GM18868 (cell line): ENCODE results near the gene ACTR3C.

Experiments
- ATAC-seq: cut with Tn5 transposase; IDR thresholded peaks from one replicate; pipeline ENCODE4 v1.9.1; 2021; ENCODE audit warnings: mild to moderate bottlenecking, moderate library complexity; ENCODE audit not compliant: unreplicated experiment

Gene ACTR3C

GRCh38 chr7:150359622-150360362 lies 36.4 kb upstream of the ACTR3C start:
- no peak for ATAC-seq

DNA sequence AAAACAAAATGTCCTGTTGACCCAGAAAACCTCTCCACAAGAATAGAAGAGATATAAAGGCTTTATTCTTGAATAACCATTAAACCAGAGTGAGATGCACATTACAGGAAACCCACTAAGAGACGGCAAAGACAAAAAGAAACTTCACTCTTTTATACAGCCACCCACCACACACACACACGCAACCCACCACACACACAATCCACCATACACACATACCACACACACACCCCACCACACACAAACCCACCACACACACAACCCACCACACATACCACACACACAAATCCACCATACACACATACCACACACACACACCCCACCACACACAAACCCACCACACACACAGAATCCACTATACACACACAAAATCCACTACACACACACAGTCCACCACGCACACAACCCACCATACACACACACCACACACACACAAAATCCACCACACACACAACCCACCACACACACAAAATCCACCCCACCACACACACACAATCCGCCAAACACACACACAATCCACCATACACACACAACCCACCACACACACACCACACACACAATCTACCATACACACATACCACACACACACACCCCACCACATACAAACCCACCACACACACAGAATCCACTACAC lies 35.8 kb upstream of the ACTR3C start:
- no peak for ATAC-seq

DNA sequence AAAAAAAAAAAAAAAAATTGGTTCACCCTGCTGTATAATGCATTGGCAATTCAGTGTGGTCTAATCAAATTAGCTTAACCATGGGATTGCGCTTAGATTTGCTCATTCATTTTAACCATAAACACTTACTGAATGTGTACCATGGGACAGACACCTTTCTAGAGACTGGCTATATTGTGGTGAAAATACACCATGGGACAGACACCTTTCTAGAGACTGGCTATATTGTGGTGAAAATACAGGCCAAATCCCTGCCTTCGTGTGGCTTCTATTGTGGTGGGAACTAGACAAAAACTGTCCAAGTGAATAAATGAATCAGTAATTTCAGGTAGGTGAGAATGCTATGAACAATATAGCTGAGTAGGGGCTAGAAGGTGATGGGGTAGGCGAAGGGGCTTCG lies 35.1 kb upstream of the ACTR3C start:
- ATAC-seq = no peak

- peak; percentile 5 for ATAC-seq
Measured at GRCh38 chr7:150357771-150358427, 34.6 kb upstream of the ACTR3C start.

GRCh38 chr7:150357270-150357669 lies 33.9 kb upstream of the ACTR3C start:
- ATAC-seq = peak; percentile 71

DNA sequence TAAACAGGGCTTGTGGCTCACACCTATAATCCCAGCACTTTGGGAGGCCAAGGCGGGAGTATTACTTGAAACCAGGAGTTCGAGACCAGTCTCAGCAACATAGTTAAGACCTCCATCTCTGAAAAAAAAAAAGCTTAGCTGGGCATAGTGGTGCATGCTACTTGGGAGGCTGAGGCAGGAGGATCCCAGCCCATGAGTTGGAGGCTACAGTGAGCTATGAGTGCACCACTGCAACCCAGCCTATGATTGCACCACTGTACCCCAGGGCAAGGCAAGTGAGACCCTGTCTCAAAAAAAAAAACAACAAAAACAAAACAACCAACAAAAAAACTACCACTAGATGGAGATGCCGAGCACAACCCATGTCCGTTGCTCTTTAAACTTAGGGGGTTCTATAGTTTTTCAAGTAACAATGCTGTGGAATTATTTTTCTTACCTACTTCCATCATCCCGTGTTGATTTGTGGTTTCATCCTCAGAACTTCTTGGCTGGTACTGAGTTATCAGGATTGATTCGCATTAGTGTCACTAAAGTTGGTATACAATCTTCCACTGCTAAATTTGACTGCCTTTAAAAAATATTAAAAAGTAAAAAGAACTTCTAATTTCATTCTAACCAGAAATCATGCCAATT lies 33.0 kb upstream of the ACTR3C start:
- no peak for ATAC-seq

DNA sequence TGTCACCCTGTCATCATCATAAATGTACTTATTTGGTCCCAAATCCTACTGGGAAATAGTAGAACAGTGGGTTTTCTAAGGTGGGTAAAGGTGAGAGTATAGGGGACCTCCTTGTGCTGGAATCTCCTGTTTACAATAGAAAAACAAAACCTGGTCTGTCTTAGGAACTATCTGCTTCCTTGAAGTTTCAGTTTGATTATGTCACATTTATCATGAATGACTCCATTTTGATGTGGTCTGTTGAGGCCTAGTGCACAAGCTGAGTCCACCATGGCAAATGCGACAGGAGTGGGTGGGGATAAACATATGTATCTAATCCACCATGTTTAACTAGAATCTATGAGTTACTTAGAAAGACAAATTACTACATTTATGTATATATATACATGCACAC lies 32.3 kb upstream of the ACTR3C start:
- ATAC-seq = no peak

DNA sequence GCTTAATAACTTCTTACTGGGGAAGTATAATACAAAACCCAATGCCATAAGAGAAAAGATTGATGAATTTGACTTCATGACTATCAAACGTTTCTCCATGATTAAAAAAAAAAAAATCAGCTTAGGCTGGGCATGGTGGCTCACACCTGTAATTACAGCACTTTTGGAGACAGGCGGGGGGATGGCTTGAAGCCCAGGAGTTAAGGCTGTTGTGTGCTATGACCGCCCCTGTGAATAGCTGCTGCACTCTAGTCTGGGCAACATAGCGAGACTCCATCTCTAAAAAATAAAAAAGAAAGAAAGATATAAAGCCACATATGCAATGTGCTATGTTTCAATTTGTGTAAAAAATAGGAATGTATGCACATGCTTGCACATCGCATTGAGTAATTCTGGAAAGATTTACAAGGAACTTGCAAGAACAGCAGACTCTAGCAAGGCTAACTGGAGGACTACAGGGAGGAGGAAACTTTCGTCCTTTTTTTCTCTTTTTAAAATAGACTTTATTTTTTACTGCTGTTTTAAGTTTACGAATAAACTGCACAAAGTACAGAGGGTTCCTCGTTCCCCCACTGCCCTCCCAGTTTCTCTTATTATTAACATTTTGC lies 28.3 kb upstream of the ACTR3C start:
- no peak for ATAC-seq

DNA sequence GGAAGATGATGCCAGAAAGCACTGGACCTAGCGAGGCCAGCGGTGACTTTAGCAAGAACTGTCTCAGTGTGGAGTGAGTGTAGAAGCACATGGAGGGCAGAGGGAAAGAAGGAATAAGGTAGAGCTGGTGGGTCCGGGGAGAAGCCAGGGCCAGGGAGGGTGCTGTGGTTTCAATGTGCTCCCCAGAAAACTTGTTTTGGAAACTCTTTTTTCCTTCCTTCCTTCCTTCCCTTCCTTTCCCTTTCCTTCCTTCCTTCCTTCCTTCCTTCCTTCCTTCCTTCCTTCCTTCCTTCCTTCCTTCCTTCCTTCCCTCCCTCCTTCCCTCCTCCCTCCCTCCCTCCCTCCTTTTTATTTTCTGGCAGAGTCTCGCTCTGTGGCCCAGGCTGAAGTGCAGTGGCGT lies 23.6 kb upstream of the ACTR3C start:
- ATAC-seq = no peak

DNA sequence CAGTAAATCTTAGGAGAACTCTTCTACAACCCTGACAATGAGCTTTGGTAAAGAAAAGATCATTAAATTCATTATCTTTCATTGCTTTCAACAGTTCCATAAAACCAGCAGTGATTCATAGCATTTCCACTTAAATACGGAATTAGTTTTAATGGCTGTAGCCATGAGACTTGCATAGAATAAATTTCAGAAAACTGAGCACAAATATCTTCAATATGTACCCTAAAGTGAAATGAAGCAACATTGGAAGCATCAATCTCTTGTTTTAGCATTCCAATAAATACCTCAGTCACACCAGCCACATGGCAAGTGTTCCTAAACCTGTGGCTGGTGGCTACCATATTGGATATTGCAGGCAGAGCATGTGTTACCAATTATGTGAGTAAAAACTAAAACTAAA lies 21.7 kb upstream of the ACTR3C start:
- no peak for ATAC-seq

- no peak for ATAC-seq
Measured at GRCh38 chr7:150344299-150344698, 21.0 kb upstream of the ACTR3C start.

GRCh38 chr7:150343225-150343624 lies 19.9 kb upstream of the ACTR3C start:
- ATAC-seq = no peak

DNA sequence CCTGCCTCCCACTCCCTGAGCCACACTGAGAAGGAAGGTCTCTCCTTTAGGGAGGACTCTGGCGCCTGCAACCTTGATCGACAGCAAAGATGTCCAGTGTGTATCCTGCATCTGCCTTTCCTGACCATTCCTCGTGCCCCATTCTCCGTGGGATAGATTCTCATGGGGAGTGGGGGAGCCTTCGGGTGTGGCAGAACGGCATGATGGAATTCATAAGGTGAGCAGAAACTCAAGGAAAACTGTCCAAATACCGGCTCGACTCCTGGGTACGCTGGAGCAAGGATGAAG lies 18.7 kb upstream of the ACTR3C start:
- ATAC-seq = no peak

GRCh38 chr7:150341263-150342120 lies 18.1 kb upstream of the ACTR3C start, which contains the start of gene RARRES2:
RARRES2 (minus strand) TSS chr7:150341629; CDS start chr7:150340609, 1,020 bp downstream.
- no peak for ATAC-seq

- ATAC-seq = no peak
Measured at GRCh38 chr7:150340875-150341262, 17.5 kb upstream of the ACTR3C start.

GRCh38 chr7:150340024-150340749 lies 16.8 kb upstream of the ACTR3C start:
- no peak for ATAC-seq

- ATAC-seq = peak; percentile 62
Measured at GRCh38 chr7:150339409-150339809, 16.1 kb upstream of the ACTR3C start.

- no peak for ATAC-seq
Measured at GRCh38 chr7:150338166-150338829, 15.0 kb upstream of the ACTR3C start.

DNA sequence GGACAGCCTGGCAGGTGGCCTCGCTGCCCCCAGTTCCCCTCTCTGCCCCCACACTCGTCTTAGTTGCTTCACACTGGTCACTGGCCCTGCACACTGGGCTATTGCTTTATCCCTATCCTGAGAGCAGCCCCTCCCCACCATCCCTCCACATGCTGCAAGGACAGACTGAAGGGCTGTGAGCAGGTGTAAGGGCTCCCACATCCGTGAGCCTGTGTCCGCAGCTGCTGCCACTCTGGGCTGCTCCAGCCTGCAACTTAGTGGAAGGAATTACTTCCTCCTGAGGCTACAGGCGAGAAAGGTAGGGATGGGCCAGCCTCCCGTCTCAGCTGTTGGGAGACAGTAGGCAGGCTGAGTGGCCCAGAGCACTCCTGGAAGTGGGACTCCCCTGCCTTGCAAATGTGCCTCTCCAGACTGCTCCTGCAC lies 14.3 kb upstream of the ACTR3C start:
- ATAC-seq = no peak
